GM11168 (cell line): ENCODE data around the gene DDRGK1.

Experiments used
- in situ Hi-C: fragments of 300-500 bp; cut with MboI; formaldehyde crosslinking; loops from one replicate; pipeline ENCODE4 v1.12.0; 2022; ENCODE audit warnings: low sequenced_read_pairs; ENCODE audit not compliant: unreplicated experiment

DDRGK1 gene

GRCh38 chr20:3237011-3237957 is 32.8 kb upstream of the DDRGK1 start:
- in situ Hi-C loops: no loop called here

GRCh38 chr20:3235666-3236324 is 31.3 kb upstream of the DDRGK1 start:
- in situ Hi-C loops: no loop called here

DNA sequence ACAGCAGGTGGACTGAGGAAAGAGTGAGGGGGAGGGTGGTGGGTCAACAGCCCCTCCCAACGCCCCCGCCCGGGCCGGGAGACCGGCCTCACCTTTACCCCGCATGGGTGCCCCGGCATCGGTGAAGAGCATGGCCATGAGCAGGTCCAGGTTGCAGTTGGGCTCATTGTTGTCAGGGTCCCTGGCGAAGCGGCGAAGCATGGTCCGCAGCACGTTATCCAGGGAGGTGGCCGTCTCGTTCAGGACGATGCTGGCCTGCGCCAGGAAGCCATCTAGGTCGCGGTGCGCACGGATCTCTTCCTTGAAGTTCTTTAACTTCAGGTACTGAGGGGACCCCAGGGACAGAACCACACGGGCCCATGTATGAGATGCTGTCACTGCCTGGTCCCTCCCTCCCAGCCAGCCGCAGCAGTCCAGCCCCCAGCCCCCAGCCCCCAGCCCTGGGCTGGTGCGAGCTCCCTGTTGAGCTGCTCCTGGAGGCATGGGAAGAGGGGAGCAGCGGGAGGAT is 29.6 kb upstream of the DDRGK1 start:
- in situ Hi-C loops: no loop called here

DNA sequence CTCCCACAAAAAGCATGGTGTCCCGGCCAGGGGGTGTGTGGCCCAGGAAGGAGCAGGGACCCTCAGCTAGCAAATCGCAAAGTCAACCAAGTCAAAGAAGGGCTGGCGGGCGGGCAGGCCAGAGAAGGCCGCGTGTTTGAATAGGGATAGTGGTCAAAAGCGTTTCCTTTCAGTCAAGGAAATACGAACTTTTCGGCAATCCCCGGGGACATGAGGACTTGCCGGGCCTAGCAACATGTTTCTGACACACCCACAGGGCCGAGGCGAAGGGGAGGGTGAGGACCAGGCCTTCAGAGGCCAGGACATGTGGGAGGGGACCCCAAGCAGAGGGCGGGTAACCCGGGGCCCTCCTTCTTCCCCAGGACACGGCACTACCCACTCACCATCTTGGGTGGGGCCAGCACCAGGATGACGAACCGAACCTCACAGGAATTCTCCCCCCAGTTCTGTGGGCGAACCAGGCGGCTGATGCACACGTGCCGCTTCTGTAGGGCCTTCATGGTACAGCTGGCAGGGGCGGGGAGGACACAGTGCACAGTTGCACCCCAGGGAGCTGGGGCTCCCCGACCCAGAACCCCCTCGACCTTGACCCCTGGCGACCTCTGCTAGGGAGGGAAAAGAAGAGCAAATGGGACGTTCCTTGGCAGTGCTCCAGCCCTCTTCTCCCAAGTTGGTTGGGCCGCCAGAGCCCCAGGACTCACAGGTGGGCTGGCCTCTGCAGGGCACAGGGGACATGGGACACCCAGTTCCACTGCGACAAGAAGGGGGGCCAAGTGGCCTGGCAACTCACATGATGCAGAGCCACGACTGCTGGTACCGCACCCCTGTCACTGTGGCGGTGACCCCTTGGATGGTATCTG is 28.9 kb upstream of the DDRGK1 start:
- in situ Hi-C loops: no loop called here

GRCh38 chr20:3231889-3232588 is 27.6 kb upstream of the DDRGK1 start:
- in situ Hi-C loops: no loop called here

DNA sequence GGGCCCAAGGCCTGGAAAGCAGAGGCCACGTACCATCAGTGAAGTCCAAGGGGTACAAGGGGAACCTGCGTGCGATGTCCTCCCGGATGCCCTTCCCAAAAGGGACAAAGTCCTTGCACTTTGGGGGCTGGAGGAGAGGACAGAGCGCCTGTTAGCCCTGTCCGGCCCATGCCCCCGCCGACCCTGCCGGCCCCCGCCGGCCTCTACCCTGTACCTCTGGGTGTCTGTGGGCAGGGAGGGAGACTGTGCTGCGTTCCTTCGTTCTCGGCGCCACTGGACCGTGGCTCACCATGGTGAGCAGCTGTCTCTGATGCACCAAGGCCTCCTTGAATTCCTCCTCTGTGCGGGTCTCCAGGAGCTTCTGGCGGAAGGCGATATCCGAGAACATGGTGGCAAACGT is 26.6 kb upstream of the DDRGK1 start:
- in situ Hi-C loops: no loop called here

- in situ Hi-C loops: no loop called here
Measured at GRCh38 chr20:3229798-3230197, 25.3 kb upstream of the DDRGK1 start.

DNA sequence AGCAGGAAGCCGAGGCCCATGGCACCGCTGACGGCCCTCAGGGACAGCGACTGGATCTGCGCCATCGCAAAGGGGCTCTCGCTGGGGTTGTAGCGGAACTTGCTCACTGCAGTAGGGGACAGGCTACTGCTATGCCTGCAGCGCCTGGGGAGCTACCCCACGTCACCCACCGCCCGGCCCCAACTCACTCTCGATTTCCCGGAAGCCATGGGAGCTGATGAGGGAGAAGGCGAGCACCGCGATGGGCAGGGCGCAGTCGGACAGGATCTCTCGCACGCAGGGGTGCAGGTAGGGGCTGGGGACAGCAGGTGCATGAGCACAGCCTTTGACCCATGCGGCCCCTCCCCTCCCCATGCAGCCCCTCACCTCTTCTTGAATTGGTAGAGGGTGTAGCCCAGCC is 24.7 kb upstream of the DDRGK1 start:
- in situ Hi-C loops: no loop called here

GRCh38 chr20:3228750-3229032 is 24.2 kb upstream of the DDRGK1 start:
- in situ Hi-C loops: no loop called here

- in situ Hi-C loops: no loop called here
Measured at GRCh38 chr20:3227936-3228749, 23.7 kb upstream of the DDRGK1 start.

GRCh38 chr20:3227506-3227905 is 23.0 kb upstream of the DDRGK1 start:
- in situ Hi-C loops: no loop called here

- in situ Hi-C loops: no loop called here
Measured at GRCh38 chr20:3226864-3227263, 22.4 kb upstream of the DDRGK1 start.

DNA sequence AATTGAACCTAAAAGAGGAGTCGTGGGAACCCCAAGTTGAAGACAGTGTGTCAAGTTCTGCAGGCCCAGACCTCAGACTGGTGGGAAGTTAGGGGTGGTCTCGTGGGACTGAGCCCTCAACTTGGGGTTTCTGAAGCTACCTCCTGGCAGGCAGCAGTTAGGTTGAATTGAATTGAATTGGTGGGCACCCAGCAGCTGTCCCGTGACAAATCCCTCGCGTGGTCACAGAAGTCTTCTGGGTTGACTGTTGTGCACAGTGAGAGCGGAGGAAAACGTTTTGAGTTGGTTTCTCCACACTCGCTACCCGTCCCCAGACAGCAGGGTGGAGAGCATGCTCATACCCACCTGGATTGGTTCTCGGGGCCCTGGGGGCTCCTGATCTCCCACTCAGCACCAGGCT is 21.6 kb upstream of the DDRGK1 start:
- in situ Hi-C loops: no loop called here

- in situ Hi-C loops: no loop called here
Measured at GRCh38 chr20:3224681-3225421, 20.4 kb upstream of the DDRGK1 start.

DNA sequence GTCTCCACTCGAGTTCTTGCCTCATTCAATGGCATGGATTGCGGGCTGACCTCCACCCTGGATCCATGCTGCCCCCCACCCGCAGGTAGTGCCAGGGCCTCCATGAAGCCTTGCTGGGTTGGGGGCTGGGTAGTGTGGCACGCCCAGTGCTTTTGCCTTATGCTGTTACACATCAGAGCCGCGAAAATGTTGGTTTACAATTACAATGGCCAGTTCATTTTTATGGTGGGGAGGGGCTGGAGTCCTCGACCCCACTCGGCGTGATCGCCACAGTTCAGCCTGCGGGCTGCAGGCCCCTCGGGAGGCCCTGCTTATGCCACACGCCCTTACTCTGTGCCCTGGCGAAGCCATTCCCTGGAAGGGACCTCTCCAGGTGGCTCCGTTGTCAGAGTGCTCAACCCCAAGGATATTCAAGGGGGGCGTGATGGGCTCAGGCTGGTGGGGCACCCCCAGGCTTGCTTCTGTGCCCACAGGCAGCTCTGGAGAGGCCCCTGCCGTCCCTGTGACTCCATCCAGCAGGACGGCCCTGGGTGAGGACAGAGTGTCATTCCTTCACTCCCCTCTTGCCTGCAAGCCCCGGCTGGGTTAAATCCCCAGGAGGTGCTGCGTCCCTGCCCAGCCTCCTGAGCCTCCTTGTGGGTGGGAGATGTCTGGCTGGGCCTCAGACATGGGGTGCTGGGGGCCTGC is 19.7 kb upstream of the DDRGK1 start:
- in situ Hi-C loops: no loop called here

DNA sequence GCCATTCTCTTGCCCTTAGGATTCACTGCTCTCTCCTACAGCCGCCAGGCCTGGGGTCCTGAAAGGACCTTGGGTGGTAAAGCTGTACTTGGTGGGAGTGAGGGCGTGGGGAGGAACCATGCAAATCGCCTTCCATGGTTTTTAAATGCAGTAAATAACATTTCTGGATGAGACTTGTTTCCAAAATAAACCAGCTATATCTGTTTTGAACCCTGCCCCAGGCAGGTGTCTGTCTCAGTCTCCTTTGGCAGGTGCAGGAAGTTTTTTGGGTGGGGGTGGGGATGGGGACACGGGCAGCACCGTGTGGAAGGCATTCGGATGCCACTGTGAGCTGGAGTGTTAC is 19.1 kb upstream of the DDRGK1 start:
- in situ Hi-C loops: no loop called here

- in situ Hi-C loops: no loop called here
Measured at GRCh38 chr20:3222635-3223600, 18.4 kb upstream of the DDRGK1 start.
